Endothelial cell of umbilical vein (primary cell): ENCODE data around the gene OAS3. TPM values are rescaled to one million over a fixed set of nuclear protein-coding genes. Genes with fewer than 3 reads are reported as not detected.

Experiments
- BruUV-seq: library from RNA; stranded (reverse); fragments of 400-500 nt; replicated peaks from 2 replicates; lab custom pipeline; 2021; lab: Mats Ljungman, UMichigan
- CTCF ChIA-PET: fragments of 300-600, 350-600 bp; sonication (Branson Sonifier 250); formaldehyde crosslinking; loops from one replicate; lab custom pipeline; 2021; ENCODE audit warnings: antibody characterized with exemption, inconsistent platforms; lab: Charles Lee
- POLR2A ChIA-PET: fragments of 300-600, 350-600 bp; sonication (Branson Sonifier 250); formaldehyde crosslinking; loops from one replicate; lab custom pipeline; 2021; ENCODE audit warnings: antibody characterized with exemption, inconsistent platforms; lab: Charles Lee
- DNase-seq: peaks from one replicate; pipeline ENCODE4 v3.0.0-alpha.2; 2011; ENCODE audit warnings: low read depth, low spot score
- FAIRE-seq: peaks from 2 replicates; lab custom pipeline; 2011; peaks lifted over from hg19 to GRCh38; lab: Jason Lieb, UNC
- H2AFZ ChIP-seq: 2 replicates; pipeline ENCODE4 v1.6.0; 2012; ENCODE audit warnings: low read depth, low read length, control low read depth, inconsistent platforms
- H3K27ac ChIP-seq: 2 replicates; pipeline ENCODE4 v1.5.1; 2011; ENCODE audit warnings: low read depth, mild to moderate bottlenecking, control low read depth, low read length, moderate library complexity; ENCODE audit not compliant: insufficient read depth
- H3K27me3 ChIP-seq, 2 experiments: 2 replicates each; pipeline versions ENCODE4 v1.6.0 to v1.6.1; 2011; ENCODE audit warnings: low read length in 2 of 2, mixed read lengths in 1 of 2; ENCODE audit not compliant: control insufficient read depth in 2 of 2, insufficient read depth in 2 of 2
- H3K36me3 ChIP-seq, 2 experiments: 2 replicates in 1 of 2; 3 replicates in 1 of 2; pipeline ENCODE4 v1.5.1; 2011; ENCODE audit warnings: low read length in 2 of 2, mild to moderate bottlenecking in 1 of 2, moderate library complexity in 1 of 2; ENCODE audit not compliant: control insufficient read depth in 2 of 2, insufficient read depth in 2 of 2; ENCODE audit errors: extremely low read depth in 1 of 2
- H3K4me1 ChIP-seq: 3 replicates; pipeline ENCODE4 v1.5.1; 2011; ENCODE audit warnings: mild to moderate bottlenecking, low read length; ENCODE audit not compliant: control insufficient read depth, insufficient read depth; ENCODE audit errors: extremely low read depth
- H3K4me2 ChIP-seq: 2 replicates; pipeline ENCODE4 v1.6.1; 2011; ENCODE audit warnings: low read length, control low read depth, mixed read lengths; ENCODE audit not compliant: insufficient read depth
- H3K4me3 ChIP-seq, 3 experiments: fragments of 200-600 bp in 1 of 3; sonication (generic), shearing (Covaris generic) in 1 of 3; replicated peaks in 1 of 3; 2 replicates each; pipeline ENCODE4 v1.5.1; 2011 to 2016; ENCODE audit warnings: control low read depth in 3 of 3, low read length in 3 of 3, mild to moderate bottlenecking in 2 of 3, inconsistent platforms in 1 of 3, low read depth in 1 of 3, moderate library complexity in 1 of 3; ENCODE audit not compliant: insufficient read depth in 1 of 3
- H3K79me2 ChIP-seq: 2 replicates; pipeline ENCODE4 v1.6.0; 2012; ENCODE audit warnings: low read length, inconsistent platforms; ENCODE audit not compliant: control insufficient read depth, insufficient read depth
- H3K9ac ChIP-seq: replicated peaks from 2 replicates; pipeline ENCODE3; 2011; ENCODE audit warnings: low read length, control low read depth; ENCODE audit not compliant: insufficient read depth; ENCODE audit errors: extremely low read depth
- H3K9me1 ChIP-seq: replicated peaks from 3 replicates; pipeline ENCODE4 v1.6.0; 2011; ENCODE audit warnings: mild to moderate bottlenecking, low read length; ENCODE audit not compliant: control insufficient read depth, insufficient read depth; ENCODE audit errors: extremely low read depth
- H3K9me3 ChIP-seq: replicated peaks from 2 replicates; pipeline ENCODE4 v1.5.1; 2012; ENCODE audit warnings: low read length, inconsistent platforms; ENCODE audit not compliant: control insufficient read depth, insufficient read depth
- H4K20me1 ChIP-seq: replicated peaks from 2 replicates; pipeline ENCODE3; 2011; ENCODE audit warnings: mild to moderate bottlenecking, low read length; ENCODE audit not compliant: control insufficient read depth, insufficient read depth; ENCODE audit errors: extremely low read depth
- EZH2 ChIP-seq: IDR thresholded peaks from 2 replicates; pipeline ENCODE4 v1.6.1; 2012; ENCODE audit warnings: borderline replicate concordance, low read depth, mild to moderate bottlenecking, moderate library complexity, low read length, inconsistent platforms; ENCODE audit not compliant: severe bottlenecking
- FOS ChIP-seq: IDR thresholded peaks from 2 replicates; pipeline ENCODE4 v1.6.1; 2011; ENCODE audit warnings: mild to moderate bottlenecking, low read length, moderate library complexity, borderline replicate concordance; ENCODE audit not compliant: insufficient read depth
- GATA2 ChIP-seq: IDR thresholded peaks from 2 replicates; pipeline ENCODE4 v1.7.0; 2011; ENCODE audit warnings: low read depth, mild to moderate bottlenecking, moderate library complexity, mixed read lengths, low read length; ENCODE audit not compliant: insufficient read length, insufficient read depth
- JUN ChIP-seq: IDR thresholded peaks from 2 replicates; pipeline ENCODE4 v1.6.1; 2011; ENCODE audit warnings: borderline replicate concordance, low read depth; ENCODE audit not compliant: insufficient read length, insufficient read depth
- MYC ChIP-seq: IDR thresholded peaks from one replicate; pipeline ENCODE4 v1.6.1; 2011; ENCODE audit warnings: mild to moderate bottlenecking, low read depth, low read length
- POLR2A ChIP-seq: IDR thresholded peaks from 2 replicates; pipeline ENCODE4 v1.6.1; 2012; ENCODE audit warnings: low read depth, mild to moderate bottlenecking, control low read depth, low read length
- POLR2AphosphoS5 ChIP-seq: IDR thresholded peaks from 2 replicates; pipeline ENCODE4 v1.6.1; 2012; ENCODE audit warnings: low read depth, mild to moderate bottlenecking, control low read depth, low read length, moderate library complexity; ENCODE audit not compliant: insufficient read depth
- dilution Hi-C: fragments of 300-500 bp; cut with MboI; formaldehyde crosslinking; loops from one replicate; pipeline ENCODE4 v1.15.0; 2019; ENCODE audit warnings: low sequenced_read_pairs; ENCODE audit not compliant: extremely low pct_ligation_motif_present
- intact Hi-C: fragments of 100-400 bp; cut with micrococcal nuclease; formaldehyde crosslinking; loops from one replicate; pipeline ENCODE4 v1.10.0; 2022
- polyA plus RNA-seq, 4 experiments: library from polyadenylated mRNA; depleted of rRNA in 3 of 4; stranded (reverse) in 3 of 4; unstranded in 1 of 4; fragments of >200 nt; gene quantifications; 2 replicates each; pipeline versions ENCODE4 v1.2.1 to v1.2.3, GENCODE V29; 2011 to 2012; ENCODE audit warnings: missing spikeins in 1 of 4
- total RNA-seq: library from RNA; stranded (reverse); gene quantifications from 2 replicates; pipeline ENCODE4 v1.2.3, GENCODE V29; 2021
- TF ChIP-seq, protein P1 (sequence below), 2 donors: IDR thresholded peaks; 1 replicate in 1 of 2; 2 replicates in 1 of 2; pipeline ENCODE4 v1.5.1; 2011; ENCODE audit warnings: low read length in 2 of 2, mild to moderate bottlenecking in 2 of 2, moderate library complexity in 2 of 2, control low read depth in 1 of 2, inconsistent platforms in 1 of 2, low read depth in 1 of 2; ENCODE audit not compliant: insufficient read depth in 1 of 2; ENCODE audit errors: extremely low read depth in 1 of 2
- TF ChIP-seq, protein P2 (sequence below): IDR thresholded peaks from 2 replicates; pipeline ENCODE4 v1.6.1; 2011; ENCODE audit not compliant: insufficient read depth, insufficient read length

OAS3 gene
- total and polyA plus RNA-seq, 2 donors (not counting 3 experiments of a cell fraction or from before 2014, with no cell fraction given) = 13.1 to 19.8 TPM

DNA sequence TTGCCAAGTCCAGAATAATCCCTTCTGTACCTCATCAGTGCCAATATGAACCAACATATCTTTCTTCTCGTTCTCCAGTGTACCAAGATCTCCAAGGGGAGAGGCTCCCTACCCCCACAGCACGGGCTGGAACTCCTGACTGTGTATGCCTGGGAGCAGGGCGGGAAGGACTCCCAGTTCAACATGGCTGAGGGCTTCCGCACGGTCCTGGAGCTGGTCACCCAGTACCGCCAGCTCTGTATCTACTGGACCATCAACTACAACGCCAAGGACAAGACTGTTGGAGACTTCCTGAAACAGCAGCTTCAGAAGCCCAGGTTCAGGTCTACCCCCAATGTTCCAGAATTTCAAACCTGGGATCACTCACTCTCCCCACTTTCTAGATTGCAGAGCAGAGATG is 29.6 kb downstream of the OAS3 start:
- TF ChIP-seq GATA2 = no peak
- no peak for TF ChIP-seq JUN
- TF ChIP-seq FOS = no peak
- TF ChIP-seq MYC = no peak
- Histone ChIP-seq H4K20me1 (no peaks in the 10 kb centered on the region), H2AFZ (no peak overlapping the region), H3K4me3 (no peak overlapping the region), H3K9me3 (no peaks in the 10 kb centered on the region), H3K4me1 (peaks cover 9% of the 10 kb centered on the region), H3K4me2 (no peak overlapping the region), H3K9me1 (no peaks in the 10 kb centered on the region), H3K9ac (no peak overlapping the region), H3K79me2 (no peaks in the 10 kb centered on the region), H3K36me3 (no peaks in the 10 kb centered on the region), H3K27ac (no peak overlapping the region), H3K27me3 (no peaks in the 10 kb centered on the region)
- ChIA-PET POLR2A (no interaction called here), CTCF (interaction anchor here (3.2 kb wide), 1 partner anchor 25 kb away, joined by 8 read pairs; no protein-coding TSS in a partner anchor)
- DNase-seq = no peak
- dilution Hi-C loops (no loop called here), intact Hi-C loops (no loop called here)
- BruUV-seq = no TSS peak
- no peak for FAIRE-seq

DNA sequence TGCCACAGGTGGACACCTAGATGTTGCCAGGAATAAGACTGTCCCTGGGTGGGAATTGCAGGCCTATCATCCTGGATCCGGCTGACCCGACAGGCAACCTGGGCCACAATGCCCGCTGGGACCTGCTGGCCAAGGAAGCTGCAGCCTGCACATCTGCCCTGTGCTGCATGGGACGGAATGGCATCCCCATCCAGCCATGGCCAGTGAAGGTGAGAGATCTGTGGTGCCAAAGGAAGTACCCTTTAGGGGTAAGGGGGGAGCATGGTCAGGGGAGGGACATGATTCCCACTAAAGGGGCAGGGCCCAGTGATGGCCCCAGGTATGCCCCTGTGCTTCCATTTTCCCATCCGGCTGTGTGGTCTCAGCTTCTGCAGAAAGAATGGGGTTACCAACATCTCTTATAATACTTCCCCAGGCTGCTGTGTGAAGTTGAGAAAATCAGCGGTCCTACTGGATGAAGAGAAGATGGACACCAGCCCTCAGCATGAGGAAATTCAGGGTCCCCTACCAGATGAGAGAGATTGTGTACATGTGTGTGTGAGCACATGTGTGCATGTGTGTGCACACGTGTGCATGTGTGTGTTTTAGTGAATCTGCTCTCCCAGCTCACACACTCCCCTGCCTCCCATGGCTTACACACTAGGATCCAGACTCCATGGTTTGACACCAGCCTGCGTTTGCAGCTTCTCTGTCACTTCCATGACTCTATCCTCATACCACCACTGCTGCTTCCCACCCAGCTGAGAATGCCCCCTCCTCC is 31.5 kb downstream of the OAS3 start:
- dilution Hi-C loops (no loop called here), intact Hi-C loops (no loop called here)
- H2AFZ ChIP-seq = no peak overlapping the region
- no peaks in the 10 kb centered on the region for H3K9me3 ChIP-seq
- H3K4me1 ChIP-seq = peaks cover 9% of the 10 kb centered on the region
- no peak overlapping the region for H3K9ac ChIP-seq
- no peak overlapping the region for H3K27ac ChIP-seq
- H3K9me1 ChIP-seq = no peaks in the 10 kb centered on the region
- H3K27me3 ChIP-seq = no peaks in the 10 kb centered on the region
- FAIRE-seq (no peak), DNase-seq (no peak)
- TF ChIP-seq, protein P1, sequence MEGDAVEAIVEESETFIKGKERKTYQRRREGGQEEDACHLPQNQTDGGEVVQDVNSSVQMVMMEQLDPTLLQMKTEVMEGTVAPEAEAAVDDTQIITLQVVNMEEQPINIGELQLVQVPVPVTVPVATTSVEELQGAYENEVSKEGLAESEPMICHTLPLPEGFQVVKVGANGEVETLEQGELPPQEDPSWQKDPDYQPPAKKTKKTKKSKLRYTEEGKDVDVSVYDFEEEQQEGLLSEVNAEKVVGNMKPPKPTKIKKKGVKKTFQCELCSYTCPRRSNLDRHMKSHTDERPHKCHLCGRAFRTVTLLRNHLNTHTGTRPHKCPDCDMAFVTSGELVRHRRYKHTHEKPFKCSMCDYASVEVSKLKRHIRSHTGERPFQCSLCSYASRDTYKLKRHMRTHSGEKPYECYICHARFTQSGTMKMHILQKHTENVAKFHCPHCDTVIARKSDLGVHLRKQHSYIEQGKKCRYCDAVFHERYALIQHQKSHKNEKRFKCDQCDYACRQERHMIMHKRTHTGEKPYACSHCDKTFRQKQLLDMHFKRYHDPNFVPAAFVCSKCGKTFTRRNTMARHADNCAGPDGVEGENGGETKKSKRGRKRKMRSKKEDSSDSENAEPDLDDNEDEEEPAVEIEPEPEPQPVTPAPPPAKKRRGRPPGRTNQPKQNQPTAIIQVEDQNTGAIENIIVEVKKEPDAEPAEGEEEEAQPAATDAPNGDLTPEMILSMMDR (IDR thresholded peaks at IDR 0.05; ENCODE audit: extremely low read depth in 1 of 2, insufficient read depth in 1 of 2, low read depth in 1 of 2, low read length in 2 of 2) = no peak
- TF ChIP-seq EZH2 (no peak), GATA2 (no peak), JUN (no peak), MYC (no peak), FOS (no peak), POLR2A (no peak), POLR2AphosphoS5 (no peak)
- TF ChIP-seq, protein P2, sequence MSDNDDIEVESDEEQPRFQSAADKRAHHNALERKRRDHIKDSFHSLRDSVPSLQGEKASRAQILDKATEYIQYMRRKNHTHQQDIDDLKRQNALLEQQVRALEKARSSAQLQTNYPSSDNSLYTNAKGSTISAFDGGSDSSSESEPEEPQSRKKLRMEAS = no peak
- ChIA-PET POLR2A (no interaction called here), CTCF (interaction anchor here (3.2 kb wide), 1 partner anchor 23 kb away, joined by 8 read pairs; no protein-coding TSS in a partner anchor)
- no peak overlapping the region for H3K4me3 ChIP-seq
- no peaks in the 10 kb centered on the region for H3K79me2 ChIP-seq
- no TSS peak for BruUV-seq
- H4K20me1 ChIP-seq = no peaks in the 10 kb centered on the region
- H3K4me2 ChIP-seq = no peak overlapping the region
- no peaks in the 10 kb centered on the region for H3K36me3 ChIP-seq
